Colon (tissue), 2 donors: ENCODE data around the gene ADD2.
"Not testable (repeated sequence)": the region's sequence is repeated elsewhere in the genome, so short reads cannot be mapped to it uniquely, and the experiment has no call there.

Experiments used
- FAIRE-seq: peaks from 2 replicates; lab custom pipeline; 2012; peaks lifted over from hg19 to GRCh38; lab: Jason Lieb, UNC
- donor health status: control.
- donor health status: control.

Gene ADD2

GRCh38 chr2:70674636-70675430 lies 93.2 kb downstream of the ADD2 start:
- FAIRE-seq: no peak

GRCh38 chr2:70673041-70673647 lies 94.9 kb downstream of the ADD2 start:
- no peak for FAIRE-seq

- no peak for FAIRE-seq
Measured at GRCh38 chr2:70671092-70671675, 96.8 kb downstream of the ADD2 start.

GRCh38 chr2:70670626-70671025 lies 97.4 kb downstream of the ADD2 start:
- FAIRE-seq: no peak

- FAIRE-seq: no peak
Measured at GRCh38 chr2:70670202-70670601, 97.8 kb downstream of the ADD2 start.

GRCh38 chr2:70668911-70669310 lies 99.1 kb downstream of the ADD2 start:
- FAIRE-seq: no peak

- FAIRE-seq: no peak
Measured at GRCh38 chr2:70668432-70668831, 99.6 kb downstream of the ADD2 start.

GRCh38 chr2:70664525-70664924 lies 103.5 kb downstream of the ADD2 start:
- FAIRE-seq: no peak

- no peak for FAIRE-seq
Measured at GRCh38 chr2:70663411-70663810, 104.6 kb downstream of the ADD2 start.

- no peak for FAIRE-seq
Measured at GRCh38 chr2:70659551-70659950, 108.4 kb downstream of the ADD2 start.

- no peak for FAIRE-seq
Measured at GRCh38 chr2:70658476-70658875, 109.5 kb downstream of the ADD2 start.

- FAIRE-seq: no peak
Measured at GRCh38 chr2:70657246-70657645, 110.8 kb downstream of the ADD2 start.

GRCh38 chr2:70656421-70657010 lies 111.5 kb downstream of the ADD2 start:
- no peak for FAIRE-seq

GRCh38 chr2:70655786-70656185 lies 112.2 kb downstream of the ADD2 start:
- no peak for FAIRE-seq

- FAIRE-seq: not testable (repeated sequence)
Measured at GRCh38 chr2:70655211-70655610, 112.8 kb downstream of the ADD2 start.

GRCh38 chr2:70651727-70652126 lies 116.3 kb downstream of the ADD2 start:
- no peak for FAIRE-seq

GRCh38 chr2:70651014-70651413 lies 117.0 kb downstream of the ADD2 start:
- FAIRE-seq: no peak

- FAIRE-seq: no peak
Measured at GRCh38 chr2:70648961-70649360, 119.0 kb downstream of the ADD2 start.

- no peak for FAIRE-seq
Measured at GRCh38 chr2:70647873-70648481, 120.0 kb downstream of the ADD2 start.

- FAIRE-seq: no peak
Measured at GRCh38 chr2:70646420-70646818, 121.6 kb downstream of the ADD2 start.

- FAIRE-seq: no peak
Measured at GRCh38 chr2:70645733-70646419, 122.1 kb downstream of the ADD2 start.

GRCh38 chr2:70643715-70644114 lies 124.3 kb downstream of the ADD2 start:
- no peak for FAIRE-seq
